WTC11 (cell line): ENCODE data around the gene WWOX. TPM values are rescaled to one million over a fixed set of nuclear protein-coding genes. Genes with fewer than 3 reads are reported as not detected.

ENCODE experiments used
- ATAC-seq: fragments of 200-7000 bp; cut with Tn5 transposase; 2 replicates; pipeline ENCODE4 v1.10.0; 2021; ENCODE audit warnings: mild to moderate bottlenecking, moderate library complexity
- CTCF ChIA-PET: fragments of 300-600 bp; sonication (Branson Sonifier 250); formaldehyde crosslinking; loops from one replicate; lab custom pipeline; 2021; ENCODE audit warnings: antibody characterized with exemption; lab: Charles Lee
- POLR2A ChIA-PET: fragments of 350-600 bp; sonication (Branson Sonifier 250); formaldehyde crosslinking; loops from one replicate; lab custom pipeline; 2021; ENCODE audit warnings: antibody characterized with exemption; lab: Charles Lee
- DNase-seq: peaks from one replicate; pipeline ENCODE4 v3.0.0; 2021; ENCODE audit warnings: low spot score
- H3K27ac Mint-ChIP-seq: 2 replicates; pipeline ENCODE4 v1.8.0; 2021; ENCODE audit warnings: mixed read lengths
- H3K27me3 Mint-ChIP-seq: 2 replicates; pipeline ENCODE4 v1.8.0; 2021; ENCODE audit warnings: low read depth, mild to moderate bottlenecking, moderate library complexity, mixed read lengths
- H3K36me3 Mint-ChIP-seq: 2 replicates; pipeline ENCODE4 v1.8.0; 2021; ENCODE audit warnings: mixed read lengths
- H3K4me1 Mint-ChIP-seq: 2 replicates; pipeline ENCODE4 v1.8.0; 2022; ENCODE audit warnings: mixed read lengths
- H3K4me3 Mint-ChIP-seq: 2 replicates; pipeline ENCODE4 v1.8.0; 2021; ENCODE audit warnings: mild to moderate bottlenecking, moderate library complexity, mixed read lengths
- H3K9me3 Mint-ChIP-seq: 2 replicates; pipeline ENCODE4 v1.8.0; 2021; ENCODE audit warnings: mixed read lengths
- ATF1 ChIP-seq: sonication (generic); formaldehyde crosslinking; IDR thresholded peaks from 2 replicates; pipeline ENCODE4 v1.8.1; 2023; ENCODE audit warnings: mild to moderate bottlenecking, moderate library complexity, missing genetic modification reagents
- CREB1 ChIP-seq: sonication (generic); formaldehyde crosslinking; IDR thresholded peaks from 2 replicates; pipeline ENCODE4 v1.8.0; 2023; ENCODE audit warnings: mild to moderate bottlenecking, missing genetic modification reagents
- ELF4 ChIP-seq: sonication (generic); formaldehyde crosslinking; IDR thresholded peaks from 2 replicates; pipeline ENCODE4 v1.8.1; 2022; ENCODE audit warnings: low read depth, mild to moderate bottlenecking, moderate library complexity, missing genetic modification reagents
- EMX1 ChIP-seq: fragments of 250-450 bp; sonication (Bioruptor Pico); IDR thresholded peaks from 2 replicates; pipeline ENCODE4 v1.8.0; 2021; ENCODE audit warnings: mild to moderate bottlenecking
- ESRRA ChIP-seq: sonication (generic); formaldehyde crosslinking; IDR thresholded peaks from 2 replicates; pipeline ENCODE4 v1.8.1; 2022; ENCODE audit warnings: mild to moderate bottlenecking, missing genetic modification reagents, borderline replicate concordance
- GABPB1 ChIP-seq: sonication (generic); formaldehyde crosslinking; IDR thresholded peaks from 2 replicates; pipeline ENCODE4 v1.8.1; 2023; ENCODE audit warnings: mild to moderate bottlenecking, missing genetic modification reagents
- GRHL2 ChIP-seq: fragments of 250-450 bp; sonication (Bioruptor Pico); IDR thresholded peaks from 2 replicates; pipeline ENCODE4 v1.8.0; 2022; ENCODE audit warnings: mild to moderate bottlenecking, moderate library complexity; ENCODE audit not compliant: insufficient replicate concordance, severe bottlenecking
- GTF2I ChIP-seq: fragments of 250-450 bp; sonication (Bioruptor Pico); conservative IDR thresholded peaks from 2 replicates; pipeline ENCODE4 v1.4.0; 2021; ENCODE audit warnings: mild to moderate bottlenecking
- HMGA2 ChIP-seq: fragments of 250-450 bp; sonication (Bioruptor Pico); IDR thresholded peaks from 2 replicates; pipeline ENCODE4 v1.4.0; 2021; ENCODE audit warnings: mild to moderate bottlenecking, moderate library complexity
- JUN ChIP-seq: sonication (generic); formaldehyde crosslinking; IDR thresholded peaks from 2 replicates; pipeline ENCODE4 v1.8.0; 2023; ENCODE audit warnings: mild to moderate bottlenecking, missing genetic modification reagents
- MYBL2 ChIP-seq: sonication (generic); formaldehyde crosslinking; IDR thresholded peaks from 2 replicates; pipeline ENCODE4 v1.8.1; 2023; ENCODE audit warnings: mild to moderate bottlenecking, moderate library complexity, missing genetic modification reagents
- NFATC4 ChIP-seq: fragments of 250-450 bp; sonication (Bioruptor Pico); IDR thresholded peaks from 2 replicates; pipeline ENCODE4 v1.9.0; 2021; ENCODE audit warnings: mild to moderate bottlenecking
- NR3C1 ChIP-seq: sonication (generic); formaldehyde crosslinking; conservative IDR thresholded peaks from 2 replicates; pipeline ENCODE4 v1.8.1; 2023; ENCODE audit warnings: low read depth, mild to moderate bottlenecking, missing genetic modification reagents
- SMAD3 ChIP-seq: sonication (generic); formaldehyde crosslinking; IDR thresholded peaks from 2 replicates; pipeline ENCODE4 v1.8.0; 2022; ENCODE audit warnings: missing genetic modification reagents, mild to moderate bottlenecking, borderline replicate concordance
- TP53 ChIP-seq: sonication (generic); formaldehyde crosslinking; IDR thresholded peaks from 2 replicates; pipeline ENCODE4 v1.8.1; 2023; ENCODE audit warnings: mild to moderate bottlenecking, missing genetic modification reagents
- ZBTB21 ChIP-seq: sonication (generic); formaldehyde crosslinking; IDR thresholded peaks from 2 replicates; pipeline ENCODE4 v1.8.1; 2023; ENCODE audit warnings: mild to moderate bottlenecking, missing genetic modification reagents, borderline replicate concordance
- ZNF121 ChIP-seq: sonication (generic); formaldehyde crosslinking; IDR thresholded peaks from 2 replicates; pipeline ENCODE4 v1.8.0; 2023; ENCODE audit warnings: missing genetic modification reagents
- ZNF138 ChIP-seq: sonication (generic); formaldehyde crosslinking; conservative IDR thresholded peaks from 2 replicates; pipeline ENCODE4 v1.8.1; 2022; ENCODE audit warnings: mild to moderate bottlenecking, moderate library complexity, missing genetic modification reagents
- ZNF219 ChIP-seq: sonication (generic); formaldehyde crosslinking; IDR thresholded peaks from 2 replicates; pipeline ENCODE4 v1.8.0; 2023; ENCODE audit warnings: missing genetic modification reagents, mild to moderate bottlenecking, borderline replicate concordance
- ZNF396 ChIP-seq: fragments of 250-450 bp; sonication (Bioruptor Pico); IDR thresholded peaks from 2 replicates; pipeline ENCODE4 v1.8.0; 2021; ENCODE audit warnings: mild to moderate bottlenecking, moderate library complexity, borderline replicate concordance
- ZNF671 ChIP-seq: fragments of 250-450 bp; sonication (Bioruptor Pico); IDR thresholded peaks from 2 replicates; pipeline ENCODE4 v1.8.0; 2021; ENCODE audit warnings: mild to moderate bottlenecking
- total RNA-seq: library from RNA; stranded (reverse); gene quantifications from 3 replicates; pipeline ENCODE4 v1.2.3, GENCODE V29; 2021
- TF ChIP-seq, protein P1 (sequence below): sonication (generic); formaldehyde crosslinking; IDR thresholded peaks from 2 replicates; pipeline ENCODE4 v1.8.0; 2022; ENCODE audit warnings: mild to moderate bottlenecking, missing genetic modification reagents
- TF ChIP-seq, protein P2 (sequence below): sonication (generic); formaldehyde crosslinking; IDR thresholded peaks from 2 replicates; pipeline ENCODE4 v1.8.0; 2022; ENCODE audit warnings: mild to moderate bottlenecking, missing genetic modification reagents
- TF ChIP-seq, protein P3 (sequence below): sonication (generic); formaldehyde crosslinking; IDR thresholded peaks from 2 replicates; pipeline ENCODE4 v1.8.1; 2023; ENCODE audit warnings: mild to moderate bottlenecking, moderate library complexity, missing genetic modification reagents
- TF ChIP-seq, protein P4 (sequence below): sonication (generic); formaldehyde crosslinking; IDR thresholded peaks from 2 replicates; pipeline ENCODE4 v1.8.1; 2023; ENCODE audit warnings: mild to moderate bottlenecking, missing genetic modification reagents, moderate library complexity

WWOX gene
- total RNA-seq, 1 experiment from 2014 or later = 15.7 TPM

DNA sequence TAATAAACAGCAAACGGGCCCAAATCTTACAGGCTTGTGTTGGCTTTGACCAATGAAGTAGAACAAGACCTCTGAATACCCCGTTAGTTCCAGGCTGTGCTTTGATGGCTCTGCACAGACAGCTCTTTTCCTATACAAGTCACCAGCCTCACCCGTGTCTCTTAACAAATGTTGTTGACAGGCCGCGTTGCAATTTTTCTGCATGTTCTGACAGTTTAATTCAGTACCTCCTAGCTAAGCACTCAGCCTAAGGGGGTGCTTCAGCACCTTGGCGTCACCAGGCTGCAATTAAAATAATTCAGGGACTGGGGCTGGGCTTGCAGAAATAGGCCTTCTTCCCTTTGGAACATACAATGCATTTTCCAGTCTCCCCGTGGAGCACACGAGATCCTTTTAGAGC lies 1001.0 kb downstream of the WWOX start:
- CTCF ChIA-PET = no interaction called here

DNA sequence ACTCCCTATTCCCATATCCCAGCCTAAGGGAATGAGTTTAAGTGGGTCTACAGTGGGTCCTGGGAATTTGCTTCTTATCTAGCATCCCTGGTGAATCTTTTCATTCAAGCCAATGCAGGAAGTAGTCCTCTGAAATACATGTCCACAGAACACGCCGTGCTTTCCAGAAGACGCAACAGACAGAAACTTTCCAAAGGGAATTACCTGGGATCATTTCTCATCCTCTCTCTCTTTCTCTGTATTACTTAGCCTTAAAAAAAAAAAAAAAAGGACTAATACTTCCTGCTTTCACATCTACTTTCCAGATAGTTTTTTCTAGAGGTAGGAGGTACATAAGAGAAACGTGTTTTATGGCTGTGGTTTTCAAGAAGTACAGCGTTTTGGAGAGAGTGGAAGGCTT lies 1002.0 kb downstream of the WWOX start:
- DNase-seq = no peak
- no peak overlapping the region for H3K4me3 Mint-ChIP-seq
- TF ChIP-seq ATF1 (no peak), TP53 (CRISPR knock-in tag) (no peak), MYBL2 (no peak), ZNF219 (no peak), ZNF121 (CRISPR knock-in tag) (no peak), ELF4 (CRISPR knock-in tag) (no peak), GABPB1 (CRISPR knock-in tag) (no peak), NFATC4 (CRISPR knock-in tag) (no peak)
- TF ChIP-seq, protein P1, sequence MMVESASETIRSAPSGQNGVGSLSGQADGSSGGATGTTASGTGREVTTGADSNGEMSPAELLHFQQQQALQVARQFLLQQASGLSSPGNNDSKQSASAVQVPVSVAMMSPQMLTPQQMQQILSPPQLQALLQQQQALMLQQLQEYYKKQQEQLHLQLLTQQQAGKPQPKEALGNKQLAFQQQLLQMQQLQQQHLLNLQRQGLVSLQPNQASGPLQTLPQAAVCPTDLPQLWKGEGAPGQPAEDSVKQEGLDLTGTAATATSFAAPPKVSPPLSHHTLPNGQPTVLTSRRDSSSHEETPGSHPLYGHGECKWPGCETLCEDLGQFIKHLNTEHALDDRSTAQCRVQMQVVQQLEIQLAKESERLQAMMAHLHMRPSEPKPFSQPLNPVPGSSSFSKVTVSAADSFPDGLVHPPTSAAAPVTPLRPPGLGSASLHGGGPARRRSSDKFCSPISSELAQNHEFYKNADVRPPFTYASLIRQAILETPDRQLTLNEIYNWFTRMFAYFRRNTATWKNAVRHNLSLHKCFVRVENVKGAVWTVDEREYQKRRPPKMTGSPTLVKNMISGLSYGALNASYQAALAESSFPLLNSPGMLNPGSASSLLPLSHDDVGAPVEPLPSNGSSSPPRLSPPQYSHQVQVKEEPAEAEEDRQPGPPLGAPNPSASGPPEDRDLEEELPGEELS (CRISPR knock-in tag) = no peak
- TF ChIP-seq, protein P2, sequence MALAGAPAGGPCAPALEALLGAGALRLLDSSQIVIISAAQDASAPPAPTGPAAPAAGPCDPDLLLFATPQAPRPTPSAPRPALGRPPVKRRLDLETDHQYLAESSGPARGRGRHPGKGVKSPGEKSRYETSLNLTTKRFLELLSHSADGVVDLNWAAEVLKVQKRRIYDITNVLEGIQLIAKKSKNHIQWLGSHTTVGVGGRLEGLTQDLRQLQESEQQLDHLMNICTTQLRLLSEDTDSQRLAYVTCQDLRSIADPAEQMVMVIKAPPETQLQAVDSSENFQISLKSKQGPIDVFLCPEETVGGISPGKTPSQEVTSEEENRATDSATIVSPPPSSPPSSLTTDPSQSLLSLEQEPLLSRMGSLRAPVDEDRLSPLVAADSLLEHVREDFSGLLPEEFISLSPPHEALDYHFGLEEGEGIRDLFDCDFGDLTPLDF = no peak
- TF ChIP-seq, all 79 proteins: peak for 0
- H3K9me3 Mint-ChIP-seq = no peaks in the 10 kb centered on the region
- no peak for ATAC-seq
- POLR2A ChIA-PET = interaction anchor here (0.7 kb wide), 2 partner anchors 71 to 389 kb away, joined by 3 read pairs; no protein-coding TSS in a partner anchor
- H3K36me3 Mint-ChIP-seq = no peaks in the 10 kb centered on the region
- H3K27me3 Mint-ChIP-seq = no peaks in the 10 kb centered on the region
- no peak overlapping the region for H3K27ac Mint-ChIP-seq
- H3K4me1 Mint-ChIP-seq = peaks cover 64% of the 10 kb centered on the region
- CTCF ChIA-PET = no interaction called here

More for the DNA sequence above, 1001.0 kb downstream of the WWOX start:
- H3K4me3 Mint-ChIP-seq = no peak overlapping the region
- H3K27ac Mint-ChIP-seq = no peak overlapping the region
- H3K9me3 Mint-ChIP-seq = no peaks in the 10 kb centered on the region
- peaks cover 64% of the 10 kb centered on the region for H3K4me1 Mint-ChIP-seq
- TF ChIP-seq GRHL2 (CRISPR knock-in tag) = no peak
- TF ChIP-seq, protein P3, sequence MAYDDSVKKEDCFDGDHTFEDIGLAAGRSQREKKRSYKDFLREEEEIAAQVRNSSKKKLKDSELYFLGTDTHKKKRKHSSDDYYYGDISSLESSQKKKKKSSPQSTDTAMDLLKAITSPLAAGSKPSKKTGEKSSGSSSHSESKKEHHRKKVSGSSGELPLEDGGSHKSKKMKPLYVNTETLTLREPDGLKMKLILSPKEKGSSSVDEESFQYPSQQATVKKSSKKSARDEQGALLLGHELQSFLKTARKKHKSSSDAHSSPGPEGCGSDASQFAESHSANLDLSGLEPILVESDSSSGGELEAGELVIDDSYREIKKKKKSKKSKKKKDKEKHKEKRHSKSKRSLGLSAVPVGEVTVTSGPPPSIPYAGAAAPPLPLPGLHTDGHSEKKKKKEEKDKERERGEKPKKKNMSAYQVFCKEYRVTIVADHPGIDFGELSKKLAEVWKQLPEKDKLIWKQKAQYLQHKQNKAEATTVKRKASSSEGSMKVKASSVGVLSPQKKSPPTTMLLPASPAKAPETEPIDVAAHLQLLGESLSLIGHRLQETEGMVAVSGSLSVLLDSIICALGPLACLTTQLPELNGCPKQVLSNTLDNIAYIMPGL (CRISPR knock-in tag) = no peak
- no peak for TF ChIP-seq NR3C1
- no peak for TF ChIP-seq JUN
- no peak for TF ChIP-seq ZBTB21 (CRISPR knock-in tag)
- TF ChIP-seq, protein P1 (CRISPR knock-in tag) = no peak
- no peak for TF ChIP-seq GTF2I (CRISPR knock-in tag)
- no peak for TF ChIP-seq ESRRA (CRISPR knock-in tag)
- no peak for TF ChIP-seq NFATC4 (CRISPR knock-in tag)
- TF ChIP-seq SMAD3 = no peak
- no peak for TF ChIP-seq HMGA2
- TF ChIP-seq CREB1 = no peak
- no peak for TF ChIP-seq ZNF396 (CRISPR knock-in tag)
- no peak for TF ChIP-seq ZNF138 (CRISPR knock-in tag)
- TF ChIP-seq, protein P4, sequence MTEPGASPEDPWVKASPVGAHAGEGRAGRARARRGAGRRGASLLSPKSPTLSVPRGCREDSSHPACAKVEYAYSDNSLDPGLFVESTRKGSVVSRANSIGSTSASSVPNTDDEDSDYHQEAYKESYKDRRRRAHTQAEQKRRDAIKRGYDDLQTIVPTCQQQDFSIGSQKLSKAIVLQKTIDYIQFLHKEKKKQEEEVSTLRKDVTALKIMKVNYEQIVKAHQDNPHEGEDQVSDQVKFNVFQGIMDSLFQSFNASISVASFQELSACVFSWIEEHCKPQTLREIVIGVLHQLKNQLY (CRISPR knock-in tag) = no peak
- no peak for TF ChIP-seq TP53 (CRISPR knock-in tag)
- TF ChIP-seq ATF1 = no peak
- no peak for TF ChIP-seq ZNF671
- TF ChIP-seq EMX1 = no peak
- H3K36me3 Mint-ChIP-seq = no peaks in the 10 kb centered on the region
- H3K27me3 Mint-ChIP-seq = no peaks in the 10 kb centered on the region
- DNase-seq = no peak
- no peak for ATAC-seq
- POLR2A ChIA-PET = no interaction called here
